H9 (cell line): ENCODE results near the gene GNAS-AS1. TPM values are rescaled to one million over a fixed set of nuclear protein-coding genes. Genes with fewer than 3 reads are reported as not detected.

Source experiments
- DNase-seq: peaks from one replicate; pipeline ENCODE4 v3.0.0-alpha.2; 2017
- H2AFZ ChIP-seq: one replicate; pipeline ENCODE4 v1.6.1; 2013; ENCODE audit warnings: mild to moderate bottlenecking, low read length, control low read depth, moderate library complexity
- H2AK5ac ChIP-seq: 2 replicates; pipeline ENCODE4 v1.6.1; 2013; ENCODE audit warnings: low read length, control low read depth, mixed read lengths; ENCODE audit not compliant: insufficient read length
- H2BK120ac ChIP-seq: one replicate; pipeline ENCODE4 v1.6.1; 2013; ENCODE audit warnings: low read depth, mild to moderate bottlenecking, low read length, control low read depth, inconsistent platforms; ENCODE audit not compliant: poor library complexity, severe bottlenecking
- H2BK12ac ChIP-seq: 2 replicates; pipeline ENCODE4 v1.6.1; 2013; ENCODE audit warnings: low read length, control low read depth, mixed read lengths, low read depth; ENCODE audit not compliant: insufficient read length
- H2BK15ac ChIP-seq: 2 replicates; pipeline ENCODE4 v1.6.1; 2013; ENCODE audit warnings: low read depth, low read length, control low read depth
- H2BK20ac ChIP-seq: one replicate; pipeline ENCODE4 v1.6.1; 2013; ENCODE audit warnings: low read depth, mild to moderate bottlenecking, low read length, control low read depth, inconsistent platforms; ENCODE audit not compliant: poor library complexity, severe bottlenecking
- H2BK5ac ChIP-seq: 2 replicates; pipeline ENCODE4 v1.6.1; 2013; ENCODE audit warnings: low read length, control low read depth, mixed read lengths; ENCODE audit not compliant: insufficient read length
- H3K14ac ChIP-seq: 2 replicates; pipeline ENCODE4 v1.6.1; 2013; ENCODE audit warnings: low read length, control low read depth; ENCODE audit not compliant: insufficient read depth
- H3K18ac ChIP-seq: 2 replicates; pipeline ENCODE4 v1.6.1; 2013; ENCODE audit warnings: low read depth, mild to moderate bottlenecking, mixed read lengths, low read length, control low read depth; ENCODE audit not compliant: insufficient read length
- H3K23ac ChIP-seq: 2 replicates; pipeline ENCODE4 v1.6.1; 2013; ENCODE audit warnings: low read length, control low read depth, mixed read lengths, low read depth; ENCODE audit not compliant: insufficient read length
- H3K23me2 ChIP-seq: 2 replicates; pipeline ENCODE4 v1.6.1; 2013; ENCODE audit warnings: low read depth, mild to moderate bottlenecking, mixed read lengths, low read length, control low read depth; ENCODE audit not compliant: insufficient read length, poor library complexity, severe bottlenecking
- H3K27ac ChIP-seq: 2 replicates; pipeline ENCODE4 v1.5.1; 2013; ENCODE audit warnings: low read length, control low read depth, mixed read lengths, low read depth; ENCODE audit not compliant: insufficient read length
- H3K27me3 ChIP-seq: 2 replicates; pipeline ENCODE4 v1.6.1; 2013; ENCODE audit warnings: low read length, control low read depth, inconsistent platforms; ENCODE audit not compliant: insufficient read depth
- H3K4ac ChIP-seq: 2 replicates; pipeline ENCODE4 v1.6.1; 2013; ENCODE audit warnings: low read depth, mild to moderate bottlenecking, control low read depth, inconsistent platforms, low read length, moderate library complexity
- H3K4me1 ChIP-seq: 2 replicates; pipeline ENCODE4 v1.6.1; 2013; ENCODE audit warnings: low read length, control low read depth, inconsistent platforms; ENCODE audit not compliant: insufficient read depth
- H3K4me2 ChIP-seq: 2 replicates; pipeline ENCODE4 v1.6.1; 2013; ENCODE audit warnings: low read length, control low read depth, mixed read lengths; ENCODE audit not compliant: insufficient read length, insufficient read depth
- H3K56ac ChIP-seq: 2 replicates; pipeline ENCODE4 v1.6.1; 2013; ENCODE audit warnings: low read depth, mild to moderate bottlenecking, mixed read lengths, low read length, control low read depth; ENCODE audit not compliant: insufficient read length
- H3K79me1 ChIP-seq: 2 replicates; pipeline ENCODE4 v1.6.1; 2013; ENCODE audit warnings: low read depth, mild to moderate bottlenecking, moderate library complexity, low read length, control low read depth, inconsistent platforms; ENCODE audit not compliant: insufficient read depth, poor library complexity, severe bottlenecking
- H3K79me2 ChIP-seq: 2 replicates; pipeline ENCODE4 v1.6.1; 2013; ENCODE audit warnings: low read length, control low read depth, inconsistent platforms; ENCODE audit not compliant: insufficient read depth
- H3K9ac ChIP-seq: 2 replicates; pipeline ENCODE4 v1.6.1; 2013; ENCODE audit warnings: low read length, control low read depth, mixed read lengths; ENCODE audit not compliant: insufficient read length; ENCODE audit errors: extremely low read depth
- H3K9me3 ChIP-seq: one replicate; pipeline ENCODE4 v1.6.1; 2013; ENCODE audit warnings: low read depth, low read length, inconsistent platforms; ENCODE audit not compliant: control insufficient read depth
- H3T11ph ChIP-seq: one replicate; pipeline ENCODE4 v1.6.1; 2013; ENCODE audit warnings: mild to moderate bottlenecking, low read length, control low read depth, inconsistent platforms
- H4K20me1 ChIP-seq: one replicate; pipeline ENCODE4 v1.6.1; 2013; ENCODE audit not compliant: control insufficient read depth, insufficient read length, insufficient read depth
- H4K5ac ChIP-seq: 2 replicates; pipeline ENCODE4 v1.6.1; 2013; ENCODE audit warnings: low read depth, mild to moderate bottlenecking, mixed read lengths, low read length, control low read depth; ENCODE audit not compliant: insufficient read length
- H4K8ac ChIP-seq: replicated peaks from 2 replicates; pipeline ENCODE4 v1.6.1; 2013; ENCODE audit warnings: low read length, control low read depth, mixed read lengths, low read depth; ENCODE audit not compliant: insufficient read length
- H4K91ac ChIP-seq: 2 replicates; pipeline ENCODE4 v1.6.1; 2013; ENCODE audit warnings: low read depth, mild to moderate bottlenecking, moderate library complexity, mixed read lengths, low read length, control low read depth; ENCODE audit not compliant: insufficient read length
- H3K27ac Mint-ChIP-seq, 3 experiments: 2 replicates in 2 of 3; 3 replicates in 1 of 3; pipeline ENCODE4 v1.8.0; 2020 to 2021; ENCODE audit warnings: mixed read lengths in 3 of 3, mild to moderate bottlenecking in 1 of 3, moderate library complexity in 1 of 3
- H3K27me3 Mint-ChIP-seq: 2 replicates; pipeline ENCODE4 v1.8.0; 2021; ENCODE audit warnings: low read depth, mild to moderate bottlenecking, moderate library complexity, mixed read lengths
- H3K36me3 Mint-ChIP-seq, 3 experiments: 2 replicates in 2 of 3; 3 replicates in 1 of 3; pipeline ENCODE4 v1.8.0; 2020 to 2021; ENCODE audit warnings: low read depth in 3 of 3, mixed read lengths in 3 of 3; ENCODE audit not compliant: insufficient read depth in 1 of 3
- H3K4me1 Mint-ChIP-seq, 2 experiments: 2 replicates each; pipeline ENCODE4 v1.8.0; 2020; ENCODE audit warnings: mixed read lengths in 2 of 2
- H3K4me3 Mint-ChIP-seq, 2 experiments: 2 replicates in 1 of 2; 3 replicates in 1 of 2; pipeline ENCODE4 v1.8.0; 2020 to 2021; ENCODE audit warnings: mild to moderate bottlenecking in 2 of 2, mixed read lengths in 2 of 2, moderate library complexity in 1 of 2
- H3K9me3 Mint-ChIP-seq, 2 experiments: 2 replicates in 1 of 2; 3 replicates in 1 of 2; pipeline ENCODE4 v1.8.0; 2020; ENCODE audit warnings: mild to moderate bottlenecking in 2 of 2, mixed read lengths in 2 of 2, moderate library complexity in 1 of 2
- WGBS: extraction: QIAGEN DNeasy Blood & Tissue Kit; methylation state at CpG from one replicate; pipeline ENCODE4 v1.1.7; 2013; ENCODE audit warnings: missing lambda C conversion rate, low lambda C conversion rate, mixed read lengths; ENCODE audit not compliant: insufficient read length; ENCODE audit errors: extremely low coverage; 5-methylcytosine and 5-hydroxymethylcytosine counted together
- total RNA-seq: library from RNA; stranded (reverse); gene quantifications from 2 replicates; pipeline ENCODE4 v1.2.1, GENCODE V29; 2021
- TF ChIP-seq, protein P1 (sequence below): fragments of 200-600 bp; sonication (generic); conservative IDR thresholded peaks from 3 replicates; pipeline ENCODE4 v1.8.0; 2021; ENCODE audit warnings: antibody characterized with exemption, mild to moderate bottlenecking

Gene GNAS-AS1
- total RNA-seq, 1 experiment from 2014 or later: 11.3 TPM

DNA sequence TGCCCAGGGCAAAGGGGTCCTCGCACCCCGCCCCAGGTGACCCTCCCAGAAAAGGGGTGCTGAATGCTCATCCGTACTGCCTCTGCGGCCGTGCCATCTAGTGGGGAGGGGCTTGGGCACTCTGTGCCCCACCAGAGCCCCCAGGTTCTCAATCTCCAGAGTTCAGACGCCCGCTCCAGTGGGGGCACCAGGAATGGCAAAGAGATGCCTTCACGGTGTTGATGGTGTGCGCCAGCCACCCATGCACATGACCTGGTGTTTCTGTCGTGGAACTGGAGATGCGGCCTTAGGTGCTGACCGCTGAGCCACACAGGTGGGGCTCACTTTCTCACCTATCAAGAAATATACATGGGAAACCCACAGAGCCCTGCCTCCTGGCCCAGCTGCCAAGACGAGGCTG, 30.8 kb downstream of the GNAS-AS1 start:
- Histone ChIP-seq H3K27me3 (no peaks in the 10 kb centered on the region), H3K79me2 (no peaks in the 10 kb centered on the region), H3T11ph (no peak overlapping the region), H4K8ac (no peak overlapping the region), H3K4ac (no peak overlapping the region), H4K91ac (no peak overlapping the region), H2BK20ac (no peak overlapping the region), H3K56ac (no peak overlapping the region), H3K4me1 (no peaks in the 10 kb centered on the region), H2BK120ac (no peak overlapping the region), H3K18ac (no peak overlapping the region), H3K4me2 (no peak overlapping the region), H3K23me2 (no peaks in the 10 kb centered on the region), H3K9me3 (no peaks in the 10 kb centered on the region), H2BK5ac (no peak overlapping the region), H2BK15ac (no peak overlapping the region), H2BK12ac (no peak overlapping the region), H2AFZ (no peak overlapping the region), H4K5ac (no peak overlapping the region), H3K79me1 (no peaks in the 10 kb centered on the region), H3K27ac (no peak overlapping the region), H3K14ac (no peak overlapping the region), H2AK5ac (no peak overlapping the region), H3K9ac (no peak overlapping the region), H3K23ac (no peak overlapping the region), H4K20me1 (no peaks in the 10 kb centered on the region)
- DNase-seq: no peak
- Mint-ChIP-seq H3K36me3 (peaks cover 45 to 63% (median 58%) of the 10 kb centered on the region in 3 experiments), H3K9me3 (peaks cover 0 to 10% of the 10 kb centered on the region in 2 experiments; a peak in 3 of 5 replicates), H3K4me3 (no peak overlapping the region), H3K27me3 (peaks cover 4% of the 10 kb centered on the region), H3K4me1 (peaks cover 3 to 7% of the 10 kb centered on the region in 2 experiments; a peak in 2 of 4 replicates), H3K27ac (no peak overlapping the region)
- TF ChIP-seq, protein P1, sequence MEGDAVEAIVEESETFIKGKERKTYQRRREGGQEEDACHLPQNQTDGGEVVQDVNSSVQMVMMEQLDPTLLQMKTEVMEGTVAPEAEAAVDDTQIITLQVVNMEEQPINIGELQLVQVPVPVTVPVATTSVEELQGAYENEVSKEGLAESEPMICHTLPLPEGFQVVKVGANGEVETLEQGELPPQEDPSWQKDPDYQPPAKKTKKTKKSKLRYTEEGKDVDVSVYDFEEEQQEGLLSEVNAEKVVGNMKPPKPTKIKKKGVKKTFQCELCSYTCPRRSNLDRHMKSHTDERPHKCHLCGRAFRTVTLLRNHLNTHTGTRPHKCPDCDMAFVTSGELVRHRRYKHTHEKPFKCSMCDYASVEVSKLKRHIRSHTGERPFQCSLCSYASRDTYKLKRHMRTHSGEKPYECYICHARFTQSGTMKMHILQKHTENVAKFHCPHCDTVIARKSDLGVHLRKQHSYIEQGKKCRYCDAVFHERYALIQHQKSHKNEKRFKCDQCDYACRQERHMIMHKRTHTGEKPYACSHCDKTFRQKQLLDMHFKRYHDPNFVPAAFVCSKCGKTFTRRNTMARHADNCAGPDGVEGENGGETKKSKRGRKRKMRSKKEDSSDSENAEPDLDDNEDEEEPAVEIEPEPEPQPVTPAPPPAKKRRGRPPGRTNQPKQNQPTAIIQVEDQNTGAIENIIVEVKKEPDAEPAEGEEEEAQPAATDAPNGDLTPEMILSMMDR: no peak
- no CpG with 5 or more reads among the region's 13 CpGs for WGBS
